Measurements from ENCODE around the gene SERPINA12. TPM values are rescaled to one million over a fixed set of nuclear protein-coding genes. Genes with fewer than 3 reads are reported as not detected.

Gene SERPINA12
- total and polyA plus RNA-seq, 4 donors: not detected

DNA sequence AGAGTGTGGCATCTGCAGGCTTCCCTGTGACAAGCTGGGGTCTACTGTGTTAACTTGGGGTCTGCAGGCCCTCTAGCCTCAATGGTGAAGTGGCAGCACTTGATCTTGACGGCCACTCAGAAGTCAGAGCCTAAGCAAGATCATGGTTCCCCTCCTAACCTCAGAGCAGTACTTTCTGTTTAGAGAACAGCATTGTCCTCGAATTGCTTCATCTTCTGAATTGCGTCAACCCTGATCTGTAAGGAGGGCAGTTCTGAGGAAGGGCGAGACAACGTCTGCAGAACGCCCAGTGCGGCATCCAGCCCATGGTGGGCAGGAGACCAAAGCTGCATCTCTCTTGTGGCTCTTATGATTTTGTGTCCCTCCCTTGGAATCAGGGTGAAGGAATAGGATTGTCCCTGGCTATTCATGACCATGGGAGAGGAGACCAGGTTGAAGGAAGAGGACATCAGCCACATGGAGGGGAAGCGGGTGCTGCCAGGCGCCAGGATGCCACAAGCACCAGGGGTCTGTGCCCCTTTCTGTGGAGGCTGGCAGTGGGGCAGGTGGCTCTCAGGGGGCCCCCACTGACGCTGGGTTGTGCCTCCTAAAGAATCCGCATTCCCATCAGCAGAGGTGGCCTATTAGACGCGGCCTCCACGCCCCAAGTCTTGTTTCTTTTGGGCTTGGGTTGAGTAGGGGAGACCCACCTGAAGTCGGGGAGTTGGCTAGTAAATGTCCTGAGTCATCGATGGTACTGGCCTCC, 35.4 kb downstream of the SERPINA12 start:
- H3K4me1 ChIP-seq (ENCODE audit: control insufficient read depth in 5 of 5, insufficient read depth in 5 of 5, low read length in 5 of 5): no peaks in the 10 kb centered on the region
- no peak for DNase-seq
- H3K9ac ChIP-seq (ENCODE audit: insufficient read depth in 1 of 2, low read length in 2 of 2): no peak overlapping the region
- TF ChIP-seq, protein P1, sequence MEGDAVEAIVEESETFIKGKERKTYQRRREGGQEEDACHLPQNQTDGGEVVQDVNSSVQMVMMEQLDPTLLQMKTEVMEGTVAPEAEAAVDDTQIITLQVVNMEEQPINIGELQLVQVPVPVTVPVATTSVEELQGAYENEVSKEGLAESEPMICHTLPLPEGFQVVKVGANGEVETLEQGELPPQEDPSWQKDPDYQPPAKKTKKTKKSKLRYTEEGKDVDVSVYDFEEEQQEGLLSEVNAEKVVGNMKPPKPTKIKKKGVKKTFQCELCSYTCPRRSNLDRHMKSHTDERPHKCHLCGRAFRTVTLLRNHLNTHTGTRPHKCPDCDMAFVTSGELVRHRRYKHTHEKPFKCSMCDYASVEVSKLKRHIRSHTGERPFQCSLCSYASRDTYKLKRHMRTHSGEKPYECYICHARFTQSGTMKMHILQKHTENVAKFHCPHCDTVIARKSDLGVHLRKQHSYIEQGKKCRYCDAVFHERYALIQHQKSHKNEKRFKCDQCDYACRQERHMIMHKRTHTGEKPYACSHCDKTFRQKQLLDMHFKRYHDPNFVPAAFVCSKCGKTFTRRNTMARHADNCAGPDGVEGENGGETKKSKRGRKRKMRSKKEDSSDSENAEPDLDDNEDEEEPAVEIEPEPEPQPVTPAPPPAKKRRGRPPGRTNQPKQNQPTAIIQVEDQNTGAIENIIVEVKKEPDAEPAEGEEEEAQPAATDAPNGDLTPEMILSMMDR (IDR thresholded peaks at IDR 0.05; ENCODE audit: control extremely low read depth, extremely low read depth): no peak
- H3K27me3 ChIP-seq (ENCODE audit: control insufficient read depth in 3 of 3, insufficient read depth in 3 of 3, low read length in 2 of 3): peaks cover 0 to 3% (median 0%) of the 10 kb centered on the region in 3 donors
- no peak overlapping the region for H3K27ac ChIP-seq (ENCODE audit: low read depth in 1 of 2, low read length in 1 of 2)
- no peaks in the 10 kb centered on the region for H3K36me3 ChIP-seq (ENCODE audit: control insufficient read depth in 4 of 4, insufficient read depth in 4 of 4, low read length in 4 of 4)
- H3K9me3 ChIP-seq (ENCODE audit: control insufficient read depth in 4 of 4, insufficient read depth in 3 of 4, low read length in 3 of 4): peaks cover 0 to 2% (median 1%) of the 10 kb centered on the region in 4 donors
- no peak for ATAC-seq (ENCODE audit: insufficient read depth, low FRiP score)
- no peak overlapping the region for H3K4me3 ChIP-seq
- WGBS, 2 donors: 71 to 80% methylated on average over 16 of the region's 16 CpGs

DNA sequence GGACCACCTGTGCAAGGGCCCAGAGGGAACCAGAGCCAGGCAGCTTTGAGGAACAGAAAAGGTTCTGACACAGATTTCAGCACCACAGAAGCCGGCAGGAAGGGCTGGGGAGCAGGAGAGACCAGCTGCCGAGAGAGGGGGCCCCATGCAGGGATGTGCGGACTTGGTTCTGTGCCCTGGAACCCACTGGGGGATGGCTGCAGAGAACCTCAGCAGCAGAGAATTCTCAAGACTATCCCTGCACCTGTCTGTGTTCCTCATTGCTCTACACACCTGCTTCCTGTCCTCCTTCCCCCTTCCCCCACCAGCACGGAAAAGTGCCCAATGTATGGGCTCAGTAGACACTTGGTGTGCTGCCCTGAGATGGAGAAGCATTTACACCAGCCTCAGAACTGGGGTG, 36.4 kb downstream of the SERPINA12 start:
- no peaks in the 10 kb centered on the region for H3K9me3 ChIP-seq (ENCODE audit: control insufficient read depth in 4 of 4, insufficient read depth in 3 of 4, low read length in 3 of 4)
- no peak for ATAC-seq (ENCODE audit: insufficient read depth, low FRiP score)
- no peak for DNase-seq
- no peak overlapping the region for H3K27ac ChIP-seq (ENCODE audit: low read depth in 1 of 2, low read length in 1 of 2)
- peaks cover 0 to 6% (median 0%) of the 10 kb centered on the region in 3 donors for H3K27me3 ChIP-seq (ENCODE audit: control insufficient read depth in 3 of 3, insufficient read depth in 3 of 3, low read length in 2 of 3)
- H3K4me3 ChIP-seq: no peak overlapping the region
- H3K4me1 ChIP-seq (ENCODE audit: control insufficient read depth in 5 of 5, insufficient read depth in 5 of 5, low read length in 5 of 5): no peaks in the 10 kb centered on the region
- TF ChIP-seq, protein P1 (IDR thresholded peaks at IDR 0.05; ENCODE audit: control extremely low read depth, extremely low read depth): no peak
- no peak overlapping the region for H3K9ac ChIP-seq (ENCODE audit: insufficient read depth in 1 of 2, low read length in 2 of 2)
- 57 to 73% methylated on average over 4 of the region's 4 CpGs for WGBS, 2 donors
- H3K36me3 ChIP-seq (ENCODE audit: control insufficient read depth in 4 of 4, insufficient read depth in 4 of 4, low read length in 4 of 4): no peaks in the 10 kb centered on the region

DNA sequence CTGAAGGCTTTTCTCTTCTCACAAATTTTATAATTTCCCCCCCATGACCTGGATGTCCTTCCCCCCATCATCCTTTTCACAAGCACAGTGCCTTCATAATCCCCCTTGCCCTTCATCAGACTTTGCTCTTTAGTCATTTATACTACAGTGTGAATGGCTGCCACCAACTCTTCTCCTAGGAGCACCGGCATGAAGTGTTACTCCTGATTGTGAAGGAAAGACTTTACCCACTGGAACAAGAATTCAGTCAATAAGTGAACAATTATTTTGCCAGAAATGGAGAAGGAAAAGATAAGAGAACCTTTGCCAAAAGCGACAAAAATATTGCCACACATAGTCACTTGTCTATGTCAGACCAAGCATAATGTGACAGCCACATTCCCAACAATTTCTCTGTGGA, 38.2 kb downstream of the SERPINA12 start:
- no peaks in the 10 kb centered on the region for H3K36me3 ChIP-seq (ENCODE audit: control insufficient read depth in 4 of 4, insufficient read depth in 4 of 4, low read length in 4 of 4)
- DNase-seq (no peak), ATAC-seq (ENCODE audit: insufficient read depth, low FRiP score) (no peak)
- TF ChIP-seq, protein P1 (IDR thresholded peaks at IDR 0.05; ENCODE audit: control extremely low read depth, extremely low read depth): no peak
- H3K4me1 ChIP-seq (ENCODE audit: control insufficient read depth in 5 of 5, insufficient read depth in 5 of 5, low read length in 5 of 5): no peaks in the 10 kb centered on the region
- H3K9ac ChIP-seq (ENCODE audit: insufficient read depth in 1 of 2, low read length in 2 of 2): no peak overlapping the region
- H3K4me3 ChIP-seq: no peak overlapping the region
- H3K9me3 ChIP-seq (ENCODE audit: control insufficient read depth in 4 of 4, insufficient read depth in 3 of 4, low read length in 3 of 4): peaks cover 0 to 1% (median 0%) of the 10 kb centered on the region in 4 donors
- H3K27ac ChIP-seq (ENCODE audit: low read depth in 1 of 2, low read length in 1 of 2): no peak overlapping the region
- H3K27me3 ChIP-seq (ENCODE audit: control insufficient read depth in 3 of 3, insufficient read depth in 3 of 3, low read length in 2 of 3): peaks cover 0 to 6% (median 0%) of the 10 kb centered on the region in 3 donors
- 89 to 90% methylated on average over 2 of the region's 2 CpGs for WGBS, 2 donors
